ENCODE results near the gene GPS2. TPM values are rescaled to one million over a fixed set of nuclear protein-coding genes. Genes with fewer than 3 reads are reported as not detected.

GPS2 gene
- total RNA-seq (2021) (116 and 133 TPM in 2 replicates), Bru-seq, nascent RNA (percentile 72 among the genes with signal in this experiment), BruChase-seq, experiment 1, labeled RNA remaining after a 2-hour chase (percentile 76 among the genes with signal in this experiment), BruChase-seq, experiment 2, labeled RNA remaining after a 6-hour chase (percentile 85 among the genes with signal in this experiment)
- long read RNA-seq, transcript GPS2-201 (11 exons, 1,379 nt) = major isoform, 147 of 508 reads
- long read RNA-seq, transcript GPS2-202 (10 exons, 1,371 nt) = minor isoform, 103 of 508 reads
- long read RNA-seq, partial matches to known transcripts = 25 of 508 reads
- long read RNA-seq, other reads (novel, unspliced or antisense) = 225 of 508 reads

- intact Hi-C loops (cut with micrococcal nuclease; ENCODE audit: unreplicated experiment) = no loop called here
- no TSS peak for BruUV-seq (replicated peaks)
- POLR2A ChIA-PET (ENCODE audit: low non-redundant PET) = interaction anchor here (0.6 kb wide), 1 partner anchor 52 kb away, joined by 3 read pairs; no protein-coding TSS in a partner anchor
- DNase-seq (ENCODE audit: low spot score) = peak; percentile 94
- TF ChIP-seq CTCF (conservative IDR thresholded peaks at IDR 0.05; ENCODE audit: low read depth, low read length) (no peak), EZH2 (IDR thresholded peaks at IDR 0.05; ENCODE audit: borderline replicate concordance, low read depth, low read length, poor library complexity, severe bottlenecking) (no peak)
- peak within 1 kb of the TSS; percentile 83 for H3K4me3 ChIP-seq (ENCODE audit: low read depth, low read length, poor library complexity, severe bottlenecking)
- peak within 1 kb of the TSS; percentile 86 for H3K27ac ChIP-seq (ENCODE audit: low read depth, low read length, poor library complexity, severe bottlenecking)
- H3K4me1 ChIP-seq (ENCODE audit: insufficient read depth, low read length, poor library complexity, severe bottlenecking) = peaks cover 17% of the 10 kb centered on the region
- peaks cover 66% of the 10 kb centered on the region for H3K36me3 ChIP-seq (ENCODE audit: insufficient read depth, low read length, poor library complexity, severe bottlenecking)
- no peaks in the 10 kb centered on the region for H3K9me3 ChIP-seq (ENCODE audit: low read depth, low read length, poor library complexity, severe bottlenecking)
- H3K27me3 ChIP-seq (replicated peaks; ENCODE audit: insufficient read depth, low read depth, low read length, poor library complexity) = no peaks in the 10 kb centered on the region
- CTCF ChIA-PET = no interaction called here
Observed at GRCh38 chr17:7314719-7315569, at the start of gene GPS2. Gene GPS2, minus strand, starts transcription at chr17:7315360. Its CDS starts 308 bp downstream, at chr17:7315052.

- Histone ChIP-seq H3K4me1 (ENCODE audit: insufficient read depth, low read length, poor library complexity, severe bottlenecking) (no peaks in the 10 kb centered on the region), H3K4me3 (ENCODE audit: low read depth, low read length, poor library complexity, severe bottlenecking) (no peak overlapping the region), H3K27ac (ENCODE audit: low read depth, low read length, poor library complexity, severe bottlenecking) (no peak overlapping the region), H3K36me3 (ENCODE audit: insufficient read depth, low read length, poor library complexity, severe bottlenecking) (no peaks in the 10 kb centered on the region), H3K27me3 (replicated peaks; ENCODE audit: insufficient read depth, low read depth, low read length, poor library complexity) (no peaks in the 10 kb centered on the region), H3K9me3 (ENCODE audit: low read depth, low read length, poor library complexity, severe bottlenecking) (no peaks in the 10 kb centered on the region)
- POLR2A ChIA-PET (ENCODE audit: low non-redundant PET) = no interaction called here
- no peak for DNase-seq (ENCODE audit: low spot score)
- no TSS peak for BruUV-seq (replicated peaks)
- intact Hi-C loops (cut with micrococcal nuclease; ENCODE audit: unreplicated experiment) = no loop called here
- TF ChIP-seq EZH2 (IDR thresholded peaks at IDR 0.05; ENCODE audit: borderline replicate concordance, low read depth, low read length, poor library complexity, severe bottlenecking) = no peak
- no peak for TF ChIP-seq CTCF (conservative IDR thresholded peaks at IDR 0.05; ENCODE audit: low read depth, low read length)
- CTCF ChIA-PET = no interaction called here
Observed at GRCh38 chr17:7363311-7363710, 48.2 kb upstream of the GPS2 start.

GRCh38 chr17:7361906-7362305 is 46.7 kb upstream of the GPS2 start:
- TF ChIP-seq CTCF (conservative IDR thresholded peaks at IDR 0.05; ENCODE audit: low read depth, low read length) (no peak), EZH2 (IDR thresholded peaks at IDR 0.05; ENCODE audit: borderline replicate concordance, low read depth, low read length, poor library complexity, severe bottlenecking) (no peak)
- POLR2A ChIA-PET (ENCODE audit: low non-redundant PET) = no interaction called here
- Histone ChIP-seq H3K27me3 (replicated peaks; ENCODE audit: insufficient read depth, low read depth, low read length, poor library complexity) (no peaks in the 10 kb centered on the region), H3K9me3 (ENCODE audit: low read depth, low read length, poor library complexity, severe bottlenecking) (no peaks in the 10 kb centered on the region), H3K36me3 (ENCODE audit: insufficient read depth, low read length, poor library complexity, severe bottlenecking) (no peaks in the 10 kb centered on the region), H3K4me1 (ENCODE audit: insufficient read depth, low read length, poor library complexity, severe bottlenecking) (no peaks in the 10 kb centered on the region), H3K4me3 (ENCODE audit: low read depth, low read length, poor library complexity, severe bottlenecking) (no peak overlapping the region), H3K27ac (ENCODE audit: low read depth, low read length, poor library complexity, severe bottlenecking) (no peak overlapping the region)
- CTCF ChIA-PET = interaction anchor here (1.5 kb wide), 1 partner anchor 42 kb away, joined by 3 read pairs; the partner anchor contains the start of gene TMEM256
- no TSS peak for BruUV-seq (replicated peaks)
- intact Hi-C loops (cut with micrococcal nuclease; ENCODE audit: unreplicated experiment) = no loop called here
- no peak for DNase-seq (ENCODE audit: low spot score)

Measured in A673 (cell line).